Psoas muscle (tissue), 8 donors: Measurements from ENCODE around the gene TBC1D4. TPM values are rescaled to one million over a fixed set of nuclear protein-coding genes. Genes with fewer than 3 reads are reported as not detected.

Experiments
- ATAC-seq, 4 donors: fragments of 200-7000 bp; cut with Tn5 transposase; one replicate each; pipeline ENCODE4 v1.9.1; 2020; ENCODE audit warnings: moderate library complexity in 3 of 4, mild to moderate bottlenecking in 2 of 4
- DNase-seq, 2 donors: peaks; one replicate each; pipeline ENCODE4 v3.0.0-alpha.2; 2020
- H3K27ac ChIP-seq: fragments of 200-600 bp; one replicate; pipeline ENCODE4 v1.8.0; 2022
- H3K27me3 ChIP-seq, 3 donors: fragments of 200-600 bp in 1 of 3; one replicate each; pipeline versions ENCODE4 v1.6.1 to v1.8.0; 2013 to 2022; ENCODE audit warnings: low read length in 2 of 3, mild to moderate bottlenecking in 2 of 3, moderate library complexity in 1 of 3; ENCODE audit not compliant: insufficient read depth in 3 of 3
- H3K36me3 ChIP-seq, 2 donors: fragments of 200-600 bp in 1 of 2; one replicate each; pipeline versions ENCODE4 v1.6.1 to v1.8.0; 2013 to 2022; ENCODE audit warnings: low read depth in 1 of 2, mild to moderate bottlenecking in 1 of 2, moderate library complexity in 1 of 2; ENCODE audit not compliant: insufficient read depth in 1 of 2
- H3K4me1 ChIP-seq: fragments of 200-600 bp; one replicate; pipeline ENCODE4 v1.8.0; 2022
- H3K4me3 ChIP-seq: fragments of 200-600 bp; one replicate; pipeline ENCODE4 v1.8.0; 2022; ENCODE audit warnings: mild to moderate bottlenecking
- H3K9me3 ChIP-seq: fragments of 200-600 bp; one replicate; pipeline ENCODE4 v1.8.0; 2022
- WGBS, 3 donors: extraction: QIAGEN DNeasy Blood & Tissue Kit; methylation state at CpG; one replicate each; pipeline versions ENCODE4 v1.1.6 to v1.1.7; 2013; 5-methylcytosine and 5-hydroxymethylcytosine counted together
- intact Hi-C, 2 donors: fragments of 100-400 bp; cut with DNase I; formaldehyde crosslinking; loops; one replicate each; pipeline versions ENCODE4 v1.11.0 to v1.14.2; 2022
- polyA plus RNA-seq, 3 donors: library from polyadenylated mRNA; stranded (reverse); fragments of 200-250 nt; gene quantifications; one replicate each; pipeline ENCODE4 v1.2.3, GENCODE V29; 2013
- total RNA-seq, 4 donors: library from RNA; stranded (reverse); fragmentation: NEBNext Ultra II Directional in 2 of 4; extraction: Animal tissue kit (Norgen Biotek cat#: 25700) in 2 of 4; gene quantifications; one replicate each; pipeline versions ENCODE4 v1.2.1 to v1.2.4, GENCODE V29; 2021 to 2023
- TF ChIP-seq, protein P1 (sequence below): fragments of 200-600 bp; IDR thresholded peaks from one replicate; pipeline ENCODE4 v1.8.0; 2022; ENCODE audit warnings: antibody characterized with exemption
- donor health status: healthy with polysubstance abuse.
- donor health status: DM: no; HTN: no; CAD: no; lungs with moderate emphysema.
- donor health status: Bipolar disorder and iron deficiency.
- donor health status: healthy.
- donor health status: DM: yes; HTN: yes; CAD: no.
- donor health status: DM: no; HTN: no; CAD: no.
- donor health status: DM: no; HTN: no; CAD: no.
- donor health status: DM: yes; HTN: yes; CAD: no.

TBC1D4 gene
- total and polyA plus RNA-seq, 7 donors: 3.1 to 127 (median 89.9) TPM

- peak overlapping the region; percentile 39 for H3K4me3 ChIP-seq
- intact Hi-C loops: loop anchor here in 1 of 2 donors (5.0 kb wide), 1 partner anchor 81 kb away; no protein-coding TSS in a partner anchor
- TF ChIP-seq, protein P1, sequence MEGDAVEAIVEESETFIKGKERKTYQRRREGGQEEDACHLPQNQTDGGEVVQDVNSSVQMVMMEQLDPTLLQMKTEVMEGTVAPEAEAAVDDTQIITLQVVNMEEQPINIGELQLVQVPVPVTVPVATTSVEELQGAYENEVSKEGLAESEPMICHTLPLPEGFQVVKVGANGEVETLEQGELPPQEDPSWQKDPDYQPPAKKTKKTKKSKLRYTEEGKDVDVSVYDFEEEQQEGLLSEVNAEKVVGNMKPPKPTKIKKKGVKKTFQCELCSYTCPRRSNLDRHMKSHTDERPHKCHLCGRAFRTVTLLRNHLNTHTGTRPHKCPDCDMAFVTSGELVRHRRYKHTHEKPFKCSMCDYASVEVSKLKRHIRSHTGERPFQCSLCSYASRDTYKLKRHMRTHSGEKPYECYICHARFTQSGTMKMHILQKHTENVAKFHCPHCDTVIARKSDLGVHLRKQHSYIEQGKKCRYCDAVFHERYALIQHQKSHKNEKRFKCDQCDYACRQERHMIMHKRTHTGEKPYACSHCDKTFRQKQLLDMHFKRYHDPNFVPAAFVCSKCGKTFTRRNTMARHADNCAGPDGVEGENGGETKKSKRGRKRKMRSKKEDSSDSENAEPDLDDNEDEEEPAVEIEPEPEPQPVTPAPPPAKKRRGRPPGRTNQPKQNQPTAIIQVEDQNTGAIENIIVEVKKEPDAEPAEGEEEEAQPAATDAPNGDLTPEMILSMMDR: no peak
- WGBS, 3 donors: 37 to 61% (median 48%) methylated on average over 5 of the region's 5 CpGs
- ATAC-seq: no peak
- H3K9me3 ChIP-seq: no peaks in the 10 kb centered on the region
- no peak for DNase-seq
- no peaks in the 10 kb centered on the region for H3K36me3 ChIP-seq
- H3K4me1 ChIP-seq: peaks cover 71% of the 10 kb centered on the region
- no peaks in the 10 kb centered on the region for H3K27me3 ChIP-seq
- H3K27ac ChIP-seq: peak overlapping the region; percentile 92
Observed at GRCh38 chr13:75468602-75469001, 13.4 kb downstream of the TBC1D4 start.

- no peak for DNase-seq
- no peaks in the 10 kb centered on the region for H3K9me3 ChIP-seq
- TF ChIP-seq, protein P1: no peak
- no peaks in the 10 kb centered on the region for H3K36me3 ChIP-seq
- peaks cover 73% of the 10 kb centered on the region for H3K4me1 ChIP-seq
- H3K27ac ChIP-seq: peak overlapping the region; percentile 92
- intact Hi-C loops: loop anchor here in 1 of 2 donors (5.0 kb wide), 1 partner anchor 81 kb away; no protein-coding TSS in a partner anchor
- ATAC-seq: peak in 1 of 4 donors; percentile 31
- no peaks in the 10 kb centered on the region for H3K27me3 ChIP-seq
- WGBS, 3 donors: 18 to 50% (median 19%) methylated on average over 1 of the region's 1 CpG
- H3K4me3 ChIP-seq: peak overlapping the region; percentile 39
Observed at GRCh38 chr13:75468098-75468497, 13.9 kb downstream of the TBC1D4 start.

DNA sequence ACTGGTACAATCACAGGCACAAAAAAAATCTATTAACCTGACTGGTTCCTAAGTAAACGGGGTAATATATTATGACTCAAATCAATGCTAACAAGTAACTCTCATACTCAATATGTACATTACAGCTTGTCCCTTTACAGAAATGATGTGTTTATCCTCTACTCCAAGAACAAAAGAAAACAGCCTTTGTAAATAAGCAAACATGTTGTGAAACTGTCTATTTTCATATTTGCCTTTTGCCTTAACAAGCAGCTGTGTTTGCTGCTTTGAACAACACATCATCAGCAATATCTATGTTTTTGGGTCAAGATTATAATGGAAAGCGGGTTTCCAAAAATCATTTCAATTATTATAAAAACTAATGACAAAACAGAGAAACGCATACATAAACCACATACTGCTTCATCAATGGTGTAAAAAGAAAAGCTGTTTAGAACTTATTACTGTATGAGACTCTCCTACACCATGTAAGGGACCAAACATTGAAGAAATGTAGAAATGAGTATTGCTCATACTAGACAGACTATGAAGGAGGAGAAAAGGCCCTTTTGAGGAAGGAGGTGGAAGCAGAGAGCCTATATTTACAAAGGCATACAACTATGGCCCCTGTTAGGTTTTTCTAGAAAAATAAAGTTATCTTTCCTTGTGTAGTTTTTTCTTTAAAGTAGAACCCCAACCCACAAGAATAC lies 14.8 kb downstream of the TBC1D4 start:
- no peak for DNase-seq
- no peaks in the 10 kb centered on the region for H3K36me3 ChIP-seq
- no peaks in the 10 kb centered on the region for H3K9me3 ChIP-seq
- no peak for ATAC-seq
- H3K27me3 ChIP-seq: no peaks in the 10 kb centered on the region
- peak overlapping the region; percentile 92 for H3K27ac ChIP-seq
- WGBS, 3 donors: 95 to 96% (median 96%) methylated on average over 3 of the region's 3 CpGs
- intact Hi-C loops: loop anchor here in 1 of 2 donors (5.0 kb wide), 1 partner anchor 80 kb away; no protein-coding TSS in a partner anchor
- TF ChIP-seq, protein P1: no peak
- peaks cover 71% of the 10 kb centered on the region for H3K4me1 ChIP-seq
- no peak overlapping the region for H3K4me3 ChIP-seq

GRCh38 chr13:75465236-75465635 lies 16.7 kb downstream of the TBC1D4 start:
- no peaks in the 10 kb centered on the region for H3K36me3 ChIP-seq
- H3K4me3 ChIP-seq: no peak overlapping the region
- intact Hi-C loops: loop anchor here in 1 of 2 donors (5.0 kb wide), 1 partner anchor 78 kb away; no protein-coding TSS in a partner anchor
- no peak for DNase-seq
- no peaks in the 10 kb centered on the region for H3K27me3 ChIP-seq
- peaks cover 72% of the 10 kb centered on the region for H3K4me1 ChIP-seq
- H3K27ac ChIP-seq: peak overlapping the region; percentile 92
- ATAC-seq: no peak
- TF ChIP-seq, protein P1: no peak
- H3K9me3 ChIP-seq: no peaks in the 10 kb centered on the region
- 79 to 100% (median 88%) methylated on average over 1 of the region's 1 CpG for WGBS, 3 donors
